A673 (cell line): ENCODE results near the gene MRNIP. TPM values are rescaled to one million over a fixed set of nuclear protein-coding genes. Genes with fewer than 3 reads are reported as not detected.

Experiments used
- BruUV-seq: library from RNA; stranded (reverse); fragments of 400-500 nt; replicated peaks from 2 replicates; lab custom pipeline; 2021; lab: Mats Ljungman, UMichigan
- CTCF ChIA-PET: fragments of 300-600 bp; sonication (Branson Sonifier 250); formaldehyde crosslinking; loops from one replicate; lab custom pipeline; 2022; ENCODE audit warnings: antibody characterized with exemption; lab: Charles Lee
- POLR2A ChIA-PET: fragments of 300-600 bp; sonication (Branson Sonifier 250); formaldehyde crosslinking; loops from one replicate; lab custom pipeline; 2022; ENCODE audit warnings: antibody characterized with exemption; ENCODE audit not compliant: low non-redundant PET; lab: Charles Lee
- DNase-seq: peaks from one replicate; pipeline ENCODE4 v3.0.0-alpha.2; 2015; ENCODE audit warnings: low spot score
- H3K27ac ChIP-seq: fragments of 200-600 bp; sonication (generic); 2 replicates; pipeline ENCODE4 v1.5.1; 2016; ENCODE audit warnings: mixed run types, low read depth, mild to moderate bottlenecking, mixed read lengths, antibody characterized with exemption, low read length; ENCODE audit not compliant: poor library complexity, severe bottlenecking
- H3K27me3 ChIP-seq: fragments of 200-600 bp; sonication (generic); replicated peaks from 2 replicates; pipeline ENCODE4 v1.6.1; 2017; ENCODE audit warnings: mixed run types, low read depth, mild to moderate bottlenecking, mixed read lengths, antibody characterized with exemption, low read length; ENCODE audit not compliant: insufficient read depth, poor library complexity
- H3K36me3 ChIP-seq: fragments of 200-600 bp; sonication (generic); 2 replicates; pipeline ENCODE4 v1.6.1; 2016; ENCODE audit warnings: mixed run types, mild to moderate bottlenecking, mixed read lengths, antibody characterized with exemption, low read length; ENCODE audit not compliant: insufficient read depth, poor library complexity, severe bottlenecking
- H3K4me1 ChIP-seq: fragments of 200-600 bp; sonication (generic); 2 replicates; pipeline ENCODE4 v1.6.1; 2017; ENCODE audit warnings: mixed run types, mild to moderate bottlenecking, mixed read lengths, antibody characterized with exemption, low read length; ENCODE audit not compliant: insufficient read depth, poor library complexity, severe bottlenecking
- H3K4me3 ChIP-seq: fragments of 200-600 bp; sonication (generic); 2 replicates; pipeline ENCODE4 v1.5.1; 2016; ENCODE audit warnings: low read depth, mixed run types, mild to moderate bottlenecking, mixed read lengths, low read length; ENCODE audit not compliant: poor library complexity, severe bottlenecking
- H3K9me3 ChIP-seq: fragments of 200-600 bp; sonication (generic); 2 replicates; pipeline ENCODE4 v1.6.1; 2016; ENCODE audit warnings: mixed run types, low read depth, mild to moderate bottlenecking, mixed read lengths, antibody characterized with exemption, low read length; ENCODE audit not compliant: poor library complexity, severe bottlenecking
- EZH2 ChIP-seq: fragments of 200-600 bp; sonication (generic); IDR thresholded peaks from 2 replicates; pipeline ENCODE4 v1.6.1; 2017; ENCODE audit warnings: borderline replicate concordance, low read depth, mild to moderate bottlenecking, mixed read lengths, antibody characterized with exemption, low read length; ENCODE audit not compliant: poor library complexity, severe bottlenecking
- intact Hi-C: fragments of 100-400 bp; cut with micrococcal nuclease; formaldehyde crosslinking; loops from one replicate; pipeline ENCODE4 v1.10.0; 2022; ENCODE audit not compliant: unreplicated experiment
- total RNA-seq: library from RNA; stranded (reverse); gene quantifications from 2 replicates; pipeline ENCODE4 v1.2.3, GENCODE V29; 2021
- TF ChIP-seq, protein P1 (sequence below): fragments of 300-800, 200-600 bp; sonication (generic); conservative IDR thresholded peaks from 2 replicates; pipeline ENCODE4 v1.5.1; 2017; ENCODE audit warnings: low read depth, mild to moderate bottlenecking, antibody characterized with exemption, low read length, moderate library complexity, mixed read lengths

The MRNIP gene
- total RNA-seq, 1 experiment from 2014 or later, result 31.3 TPM

DNA sequence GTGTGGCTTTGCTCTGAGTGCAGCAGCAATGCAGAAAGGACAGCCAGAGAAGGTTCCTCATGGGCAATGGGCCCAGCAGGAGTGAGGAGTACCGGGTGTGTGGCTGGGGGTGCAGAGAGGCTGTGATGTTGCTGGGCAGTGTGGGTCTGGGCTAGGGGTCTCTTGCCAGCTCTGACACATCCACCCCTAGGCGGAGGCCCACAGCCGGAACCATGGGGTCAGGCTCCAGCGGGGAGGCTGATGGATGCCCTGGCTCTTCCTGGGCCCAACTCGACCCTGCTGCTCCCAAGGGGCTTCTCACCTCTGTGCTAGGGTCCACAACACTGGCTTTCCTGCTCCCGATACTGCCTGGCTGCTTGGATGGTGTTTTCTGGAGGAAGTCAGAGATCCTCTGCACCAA is 29.2 kb upstream of the MRNIP start:
- intact Hi-C loops, result no loop called here
- Histone ChIP-seq H3K27ac (no peak overlapping the region), H3K27me3 (no peaks in the 10 kb centered on the region), H3K9me3 (peaks cover 14% of the 10 kb centered on the region), H3K4me1 (no peaks in the 10 kb centered on the region), H3K36me3 (peaks cover 62% of the 10 kb centered on the region), H3K4me3 (no peak overlapping the region)
- ChIA-PET CTCF (no interaction called here), POLR2A (no interaction called here)
- DNase-seq, result no peak
- TF ChIP-seq, protein P1, sequence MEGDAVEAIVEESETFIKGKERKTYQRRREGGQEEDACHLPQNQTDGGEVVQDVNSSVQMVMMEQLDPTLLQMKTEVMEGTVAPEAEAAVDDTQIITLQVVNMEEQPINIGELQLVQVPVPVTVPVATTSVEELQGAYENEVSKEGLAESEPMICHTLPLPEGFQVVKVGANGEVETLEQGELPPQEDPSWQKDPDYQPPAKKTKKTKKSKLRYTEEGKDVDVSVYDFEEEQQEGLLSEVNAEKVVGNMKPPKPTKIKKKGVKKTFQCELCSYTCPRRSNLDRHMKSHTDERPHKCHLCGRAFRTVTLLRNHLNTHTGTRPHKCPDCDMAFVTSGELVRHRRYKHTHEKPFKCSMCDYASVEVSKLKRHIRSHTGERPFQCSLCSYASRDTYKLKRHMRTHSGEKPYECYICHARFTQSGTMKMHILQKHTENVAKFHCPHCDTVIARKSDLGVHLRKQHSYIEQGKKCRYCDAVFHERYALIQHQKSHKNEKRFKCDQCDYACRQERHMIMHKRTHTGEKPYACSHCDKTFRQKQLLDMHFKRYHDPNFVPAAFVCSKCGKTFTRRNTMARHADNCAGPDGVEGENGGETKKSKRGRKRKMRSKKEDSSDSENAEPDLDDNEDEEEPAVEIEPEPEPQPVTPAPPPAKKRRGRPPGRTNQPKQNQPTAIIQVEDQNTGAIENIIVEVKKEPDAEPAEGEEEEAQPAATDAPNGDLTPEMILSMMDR, result no peak
- TF ChIP-seq EZH2, result no peak
- no TSS peak for BruUV-seq

DNA sequence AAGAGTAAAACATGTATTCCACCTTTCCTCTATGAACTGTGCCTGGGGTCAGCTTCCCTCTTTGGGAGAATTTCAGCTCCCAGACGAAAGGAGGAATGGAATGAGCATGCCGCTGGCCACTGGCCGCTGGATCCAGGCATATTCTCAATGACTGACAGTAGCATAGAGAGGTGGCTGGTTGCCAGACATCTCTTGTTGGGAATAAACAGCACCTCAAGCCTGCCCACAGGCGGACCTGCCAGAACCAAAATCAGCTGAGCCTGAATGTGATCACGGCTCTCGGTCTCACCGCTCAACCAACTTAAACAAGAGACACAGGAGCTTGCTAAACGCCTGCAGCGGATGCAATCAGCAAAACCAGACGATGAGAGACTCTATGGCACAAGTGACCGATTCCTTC is 28.5 kb upstream of the MRNIP start:
- no peak overlapping the region for H3K27ac ChIP-seq
- no peak for DNase-seq
- H3K36me3 ChIP-seq, result peaks cover 63% of the 10 kb centered on the region
- intact Hi-C loops, result no loop called here
- POLR2A ChIA-PET, result no interaction called here
- TF ChIP-seq, protein P1, result no peak
- TF ChIP-seq EZH2, result no peak
- H3K27me3 ChIP-seq, result no peaks in the 10 kb centered on the region
- H3K4me1 ChIP-seq, result no peaks in the 10 kb centered on the region
- no TSS peak for BruUV-seq
- CTCF ChIA-PET, result no interaction called here
- H3K9me3 ChIP-seq, result peaks cover 20% of the 10 kb centered on the region
- no peak overlapping the region for H3K4me3 ChIP-seq

DNA sequence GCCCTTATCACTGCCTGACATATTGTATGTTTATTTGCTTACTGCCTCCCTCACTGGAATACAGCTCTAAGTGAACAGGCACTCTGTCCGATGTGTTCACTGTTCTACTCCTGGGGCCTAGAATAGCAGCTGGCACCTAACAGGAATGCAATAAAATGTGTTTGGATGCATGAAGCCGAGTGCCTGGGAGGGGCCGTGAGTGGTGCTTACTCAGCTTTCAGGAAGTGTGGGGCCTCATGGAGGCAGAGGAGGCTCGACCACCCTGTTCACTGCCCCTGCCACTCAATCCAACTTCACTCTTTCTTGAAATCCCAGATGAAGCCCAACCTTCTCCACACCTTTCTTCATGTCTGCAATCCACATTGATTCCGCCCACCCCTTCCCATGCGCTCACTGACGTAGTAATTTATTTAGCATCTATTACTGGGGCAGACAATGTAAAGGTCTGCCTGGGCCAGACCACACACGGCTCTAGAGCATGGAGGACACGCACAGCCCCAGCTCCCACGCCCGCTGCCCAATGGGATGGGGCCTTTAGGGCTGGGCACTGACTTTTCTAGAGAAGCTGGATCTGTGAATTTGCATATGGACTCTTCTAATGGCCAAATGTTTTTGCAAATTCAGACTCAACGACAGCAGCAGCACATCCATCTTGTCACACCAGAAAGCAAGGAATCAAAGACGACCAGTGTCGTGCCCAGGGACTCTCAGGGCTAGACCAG is 27.7 kb upstream of the MRNIP start:
- CTCF ChIA-PET, result no interaction called here
- no peak for DNase-seq
- H3K9me3 ChIP-seq, result peaks cover 20% of the 10 kb centered on the region
- H3K27me3 ChIP-seq, result no peaks in the 10 kb centered on the region
- POLR2A ChIA-PET, result no interaction called here
- H3K27ac ChIP-seq, result no peak overlapping the region
- no peaks in the 10 kb centered on the region for H3K4me1 ChIP-seq
- peaks cover 62% of the 10 kb centered on the region for H3K36me3 ChIP-seq
- H3K4me3 ChIP-seq, result no peak overlapping the region
- TF ChIP-seq, protein P1, result no peak
- TF ChIP-seq EZH2, result no peak
- intact Hi-C loops, result no loop called here
- BruUV-seq, result no TSS peak
